ENCODE measurements around the gene CACNA1G.

DNA sequence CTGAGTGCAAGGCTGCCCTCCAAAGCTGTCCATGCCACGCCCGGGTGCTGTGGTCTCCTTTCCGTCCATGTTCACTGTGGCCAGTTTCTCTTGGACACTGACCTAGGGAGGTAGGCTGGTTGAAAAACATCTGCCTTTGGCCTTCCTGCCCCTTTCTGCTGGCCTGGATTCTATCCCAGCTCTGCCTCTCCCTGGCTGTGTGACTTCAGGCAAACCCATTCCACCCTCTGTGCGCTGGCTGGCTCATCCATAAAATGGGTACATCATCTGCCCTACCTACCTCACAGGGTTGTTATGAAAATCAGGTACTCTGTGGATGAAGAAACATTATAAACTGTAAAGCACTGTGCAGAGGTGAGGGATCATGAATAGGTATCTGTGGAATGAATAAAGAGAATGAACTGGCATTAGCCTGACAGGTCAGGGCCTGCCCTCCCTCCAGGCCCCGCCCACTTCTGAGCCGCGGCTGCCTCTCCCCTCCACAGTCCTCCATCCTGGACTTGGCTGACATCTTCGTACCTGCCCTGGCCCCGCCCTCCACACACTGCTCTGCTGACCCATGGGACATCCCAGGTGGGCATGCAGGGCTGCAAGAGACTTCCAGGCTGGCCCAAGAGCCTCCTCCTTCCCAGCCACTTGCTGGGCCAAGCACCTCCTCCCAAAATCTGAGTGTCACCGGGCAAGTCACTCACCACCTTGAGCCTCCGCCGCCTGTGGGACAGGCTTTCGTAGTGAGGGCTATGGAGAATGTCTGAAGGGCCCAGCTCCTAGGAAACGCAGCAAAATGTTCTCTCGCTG, 20.6 kb upstream of the CACNA1G start:
- TF ChIP-seq CTCF (IDR thresholded peaks at IDR 0.05; ENCODE audit: extremely low read depth in 1 of 2, insufficient read depth in 1 of 2, low read depth in 1 of 2, low read length in 2 of 2): no peak
- no peak for TF ChIP-seq POLR2A (IDR thresholded peaks at IDR 0.05; ENCODE audit: low read depth, low read length)
- no peak for TF ChIP-seq MAX (IDR thresholded peaks at IDR 0.05; ENCODE audit: insufficient read depth, insufficient read length)
- no peak for TF ChIP-seq POLR2AphosphoS5 (IDR thresholded peaks at IDR 0.05; ENCODE audit: insufficient read depth, low read depth, low read length)

Data from endothelial cell of umbilical vein (primary cell).